Measurements from ENCODE around the gene FAM8A1. TPM values are rescaled to one million over a fixed set of nuclear protein-coding genes. Genes with fewer than 3 reads are reported as not detected.

Gene FAM8A1
- total and polyA plus RNA-seq, 9 of the 15 experiments (the other 6 are each of a cell fraction or from before 2014, with no cell fraction given): 4.9 to 23.6 (median 14.2) TPM

DNA sequence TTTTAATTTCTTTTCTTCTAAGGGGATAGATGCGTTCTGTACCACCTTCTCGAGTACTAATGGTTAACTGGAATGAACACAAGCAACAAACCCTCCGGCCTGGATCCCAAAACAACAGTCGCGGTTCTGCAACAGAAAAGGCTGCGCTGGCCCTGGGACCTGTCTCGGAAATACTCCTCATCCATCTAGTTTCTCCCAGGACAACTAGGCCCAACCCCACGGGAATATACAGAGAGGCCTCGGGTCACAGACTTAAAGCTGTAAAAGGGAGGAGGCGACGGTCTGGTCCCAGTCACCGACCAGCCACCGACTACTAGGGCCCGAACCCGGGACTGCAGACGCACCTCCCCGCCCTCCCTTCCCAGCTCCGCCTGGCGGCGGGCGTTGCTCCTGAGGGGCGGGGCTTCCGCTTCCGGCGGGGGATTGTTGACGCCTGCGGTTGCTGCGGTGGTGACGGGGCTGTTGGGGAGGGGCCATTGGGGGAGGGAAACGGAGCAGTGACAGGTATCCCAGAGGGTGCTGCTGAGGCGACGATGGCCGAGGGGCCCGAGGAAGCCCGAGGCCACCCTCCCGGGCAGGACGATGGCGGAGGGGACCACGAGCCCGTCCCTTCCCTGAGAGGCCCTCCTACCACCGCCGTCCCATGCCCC is at the start of gene FAM8A1 (continued):
- TF ChIP-seq, protein P1, sequence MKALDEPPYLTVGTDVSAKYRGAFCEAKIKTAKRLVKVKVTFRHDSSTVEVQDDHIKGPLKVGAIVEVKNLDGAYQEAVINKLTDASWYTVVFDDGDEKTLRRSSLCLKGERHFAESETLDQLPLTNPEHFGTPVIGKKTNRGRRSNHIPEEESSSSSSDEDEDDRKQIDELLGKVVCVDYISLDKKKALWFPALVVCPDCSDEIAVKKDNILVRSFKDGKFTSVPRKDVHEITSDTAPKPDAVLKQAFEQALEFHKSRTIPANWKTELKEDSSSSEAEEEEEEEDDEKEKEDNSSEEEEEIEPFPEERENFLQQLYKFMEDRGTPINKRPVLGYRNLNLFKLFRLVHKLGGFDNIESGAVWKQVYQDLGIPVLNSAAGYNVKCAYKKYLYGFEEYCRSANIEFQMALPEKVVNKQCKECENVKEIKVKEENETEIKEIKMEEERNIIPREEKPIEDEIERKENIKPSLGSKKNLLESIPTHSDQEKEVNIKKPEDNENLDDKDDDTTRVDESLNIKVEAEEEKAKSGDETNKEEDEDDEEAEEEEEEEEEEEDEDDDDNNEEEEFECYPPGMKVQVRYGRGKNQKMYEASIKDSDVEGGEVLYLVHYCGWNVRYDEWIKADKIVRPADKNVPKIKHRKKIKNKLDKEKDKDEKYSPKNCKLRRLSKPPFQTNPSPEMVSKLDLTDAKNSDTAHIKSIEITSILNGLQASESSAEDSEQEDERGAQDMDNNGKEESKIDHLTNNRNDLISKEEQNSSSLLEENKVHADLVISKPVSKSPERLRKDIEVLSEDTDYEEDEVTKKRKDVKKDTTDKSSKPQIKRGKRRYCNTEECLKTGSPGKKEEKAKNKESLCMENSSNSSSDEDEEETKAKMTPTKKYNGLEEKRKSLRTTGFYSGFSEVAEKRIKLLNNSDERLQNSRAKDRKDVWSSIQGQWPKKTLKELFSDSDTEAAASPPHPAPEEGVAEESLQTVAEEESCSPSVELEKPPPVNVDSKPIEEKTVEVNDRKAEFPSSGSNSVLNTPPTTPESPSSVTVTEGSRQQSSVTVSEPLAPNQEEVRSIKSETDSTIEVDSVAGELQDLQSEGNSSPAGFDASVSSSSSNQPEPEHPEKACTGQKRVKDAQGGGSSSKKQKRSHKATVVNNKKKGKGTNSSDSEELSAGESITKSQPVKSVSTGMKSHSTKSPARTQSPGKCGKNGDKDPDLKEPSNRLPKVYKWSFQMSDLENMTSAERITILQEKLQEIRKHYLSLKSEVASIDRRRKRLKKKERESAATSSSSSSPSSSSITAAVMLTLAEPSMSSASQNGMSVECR (CRISPR knock-in tag; IDR thresholded peaks at IDR 0.05): no peak; the same call in 1 of the 2 replicates
- TF ChIP-seq ZKSCAN3 (CRISPR knock-in tag; IDR thresholded peaks at IDR 0.05) (no peak), TAF1 (IDR thresholded peaks at IDR 0.05; ENCODE audit: control insufficient read depth, extremely low read depth, insufficient read depth, low read length, severe bottlenecking) (peak; percentile 84), ZSCAN29 (IDR thresholded peaks at IDR 0.05) (no peak), TAL1 (IDR thresholded peaks at IDR 0.05) (no peak), HINFP (tag; conservative IDR thresholded peaks at IDR 0.05; ENCODE audit: low read depth) (peak; percentile 48; the same call in 1 of the 2 replicates), NCOA4 (IDR thresholded peaks at IDR 0.05; ENCODE audit: partially characterized antibody) (no peak), RBBP5 (IDR thresholded peaks at IDR 0.05; ENCODE audit: borderline replicate concordance, insufficient read depth, low read length, poor library complexity, severe bottlenecking) (no peak), FOXA1 (IDR thresholded peaks at IDR 0.05; ENCODE audit: borderline replicate concordance) (no peak), ATF2 (CRISPR knock-in tag; IDR thresholded peaks at IDR 0.05) (no peak), MTA1 (IDR thresholded peaks at IDR 0.05; ENCODE audit: borderline replicate concordance) (no peak), ZBED1 (IDR thresholded peaks at IDR 0.05) (0 out of 2 replicates have a peak, but pooled peaks have one; percentile 48), ZNF217 (CRISPR knock-in tag; IDR thresholded peaks at IDR 0.05) (no peak), MYC (IDR thresholded peaks at IDR 0.05; ENCODE audit: low read depth, low read length) (peak; percentile 66; the same call in 1 of the 2 replicates), MYC (CRISPR knock-in tag; IDR thresholded peaks at IDR 0.05; ENCODE audit: borderline replicate concordance, low read depth) (0 out of 2 replicates have a peak, but pooled peaks have one; percentile 19), ZNF444 (CRISPR knock-in tag; IDR thresholded peaks at IDR 0.05) (peak; percentile 82; the same call in 1 of the 2 replicates), ZNF785 (CRISPR knock-in tag; IDR thresholded peaks at IDR 0.05) (no peak), CBFA2T3 (IDR thresholded peaks at IDR 0.05) (no peak), RBM17 (IDR thresholded peaks at IDR 0.05; ENCODE audit: borderline replicate concordance, low read depth, low read length) (no peak)
- TF ChIP-seq, protein P2, sequence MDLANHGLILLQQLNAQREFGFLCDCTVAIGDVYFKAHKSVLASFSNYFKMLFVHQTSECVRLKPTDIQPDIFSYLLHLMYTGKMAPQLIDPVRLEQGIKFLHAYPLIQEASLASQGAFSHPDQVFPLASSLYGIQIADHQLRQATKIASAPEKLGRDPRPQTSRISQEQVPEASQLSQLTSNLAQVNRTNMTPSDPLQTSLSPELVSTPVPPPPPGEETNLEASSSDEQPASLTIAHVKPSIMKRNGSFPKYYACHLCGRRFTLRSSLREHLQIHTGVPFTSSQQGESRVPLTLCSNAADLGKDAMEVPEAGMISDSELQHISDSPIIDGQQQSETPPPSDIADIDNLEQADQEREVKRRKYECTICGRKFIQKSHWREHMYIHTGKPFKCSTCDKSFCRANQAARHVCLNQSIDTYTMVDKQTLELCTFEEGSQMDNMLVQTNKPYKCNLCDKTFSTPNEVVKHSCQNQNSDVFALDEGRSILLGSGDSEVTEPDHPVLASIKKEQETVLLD (IDR thresholded peaks at IDR 0.05): no peak

Data from K562 (cell line).